A673 (cell line): ENCODE data around the gene EHD4.

Source experiments
- EZH2 ChIP-seq: fragments of 200-600 bp; sonication (generic); IDR thresholded peaks from 2 replicates; pipeline ENCODE4 v1.6.1; 2017; ENCODE audit warnings: borderline replicate concordance, low read depth, mild to moderate bottlenecking, mixed read lengths, antibody characterized with exemption, low read length; ENCODE audit not compliant: poor library complexity, severe bottlenecking
- TF ChIP-seq, protein P1 (sequence below): fragments of 300-800, 200-600 bp; sonication (generic); conservative IDR thresholded peaks from 2 replicates; pipeline ENCODE4 v1.5.1; 2017; ENCODE audit warnings: low read depth, mild to moderate bottlenecking, antibody characterized with exemption, low read length, moderate library complexity, mixed read lengths

DNA sequence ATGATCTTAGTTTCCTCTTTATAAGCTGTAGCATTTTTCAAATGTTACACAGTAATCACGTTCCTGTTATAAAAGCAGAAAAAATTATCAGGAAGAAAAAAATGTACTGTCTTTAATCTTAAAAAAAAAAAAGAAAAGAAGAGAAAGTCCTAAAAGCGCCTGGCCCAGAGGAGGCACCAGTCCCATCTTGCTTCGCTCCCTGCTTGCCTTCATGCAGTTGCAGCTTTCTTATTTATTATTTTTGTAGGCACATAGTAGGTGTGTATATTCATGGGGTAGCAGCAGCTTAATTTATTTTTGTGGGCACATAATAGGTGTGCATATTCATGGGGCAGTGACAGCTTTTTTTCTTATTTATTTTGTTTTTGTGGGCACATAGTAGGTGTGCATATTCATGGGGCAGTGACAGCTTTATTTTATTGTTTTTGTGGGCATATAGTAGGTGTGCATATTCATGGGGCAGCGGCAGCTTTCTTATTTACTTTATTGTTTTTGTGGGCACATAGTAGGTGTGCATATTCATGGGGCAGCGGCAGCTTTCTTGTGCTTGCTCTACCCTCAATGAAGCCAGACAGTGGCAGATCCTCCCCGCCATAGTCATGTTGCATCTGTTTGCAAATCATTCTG is 5.5 kb upstream of the EHD4 start:
- TF ChIP-seq EZH2 = no peak
- TF ChIP-seq, protein P1, sequence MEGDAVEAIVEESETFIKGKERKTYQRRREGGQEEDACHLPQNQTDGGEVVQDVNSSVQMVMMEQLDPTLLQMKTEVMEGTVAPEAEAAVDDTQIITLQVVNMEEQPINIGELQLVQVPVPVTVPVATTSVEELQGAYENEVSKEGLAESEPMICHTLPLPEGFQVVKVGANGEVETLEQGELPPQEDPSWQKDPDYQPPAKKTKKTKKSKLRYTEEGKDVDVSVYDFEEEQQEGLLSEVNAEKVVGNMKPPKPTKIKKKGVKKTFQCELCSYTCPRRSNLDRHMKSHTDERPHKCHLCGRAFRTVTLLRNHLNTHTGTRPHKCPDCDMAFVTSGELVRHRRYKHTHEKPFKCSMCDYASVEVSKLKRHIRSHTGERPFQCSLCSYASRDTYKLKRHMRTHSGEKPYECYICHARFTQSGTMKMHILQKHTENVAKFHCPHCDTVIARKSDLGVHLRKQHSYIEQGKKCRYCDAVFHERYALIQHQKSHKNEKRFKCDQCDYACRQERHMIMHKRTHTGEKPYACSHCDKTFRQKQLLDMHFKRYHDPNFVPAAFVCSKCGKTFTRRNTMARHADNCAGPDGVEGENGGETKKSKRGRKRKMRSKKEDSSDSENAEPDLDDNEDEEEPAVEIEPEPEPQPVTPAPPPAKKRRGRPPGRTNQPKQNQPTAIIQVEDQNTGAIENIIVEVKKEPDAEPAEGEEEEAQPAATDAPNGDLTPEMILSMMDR = no peak
